OCI-LY7 (cell line): ENCODE data around the gene CTU2. TPM values are rescaled to one million over a fixed set of nuclear protein-coding genes. Genes with fewer than 3 reads are reported as not detected.

Experiments used
- BruUV-seq: library from RNA; stranded (reverse); fragments of 400-500 nt; replicated peaks from 2 replicates; lab custom pipeline; 2021; lab: Mats Ljungman, UMichigan
- CTCF ChIA-PET: fragments of 300-600 bp; sonication (Branson Sonifier 250); formaldehyde crosslinking; loops from one replicate; lab custom pipeline; 2022; ENCODE audit warnings: antibody characterized with exemption; ENCODE audit not compliant: unreplicated experiment; lab: Charles Lee
- POLR2A ChIA-PET: fragments of 300-600 bp; sonication (Branson Sonifier 250); formaldehyde crosslinking; loops from one replicate; lab custom pipeline; 2022; ENCODE audit warnings: antibody characterized with exemption; lab: Charles Lee
- DNase-seq: peaks from one replicate; pipeline ENCODE4 v3.0.0-alpha.2; 2015; ENCODE audit warnings: low spot score
- H2AFZ ChIP-seq: fragments of 200-600 bp; sonication (generic), shearing (Covaris generic); 2 replicates; pipeline ENCODE4 v1.6.1; 2014; ENCODE audit warnings: mild to moderate bottlenecking, antibody characterized with exemption, low read length, moderate library complexity
- H3K27ac ChIP-seq: fragments of 200-600 bp; sonication (generic); 2 replicates; pipeline ENCODE4 v1.5.1; 2014; ENCODE audit warnings: mixed run types, low read depth, mild to moderate bottlenecking, moderate library complexity, low read length, inconsistent platforms; ENCODE audit not compliant: poor library complexity, severe bottlenecking
- H3K36me3 ChIP-seq: fragments of 200-600 bp; sonication (generic); 2 replicates; pipeline ENCODE4 v1.6.1; 2014; ENCODE audit warnings: mild to moderate bottlenecking, antibody characterized with exemption, low read length, moderate library complexity, mixed read lengths; ENCODE audit not compliant: insufficient read depth
- H3K4me1 ChIP-seq: fragments of 200-600 bp; sonication (generic); 2 replicates; pipeline ENCODE4 v1.5.1; 2014; ENCODE audit warnings: mild to moderate bottlenecking, low read length; ENCODE audit not compliant: insufficient read depth, poor library complexity, severe bottlenecking
- H3K4me2 ChIP-seq: fragments of 200-600 bp; sonication (generic); 2 replicates; pipeline ENCODE4 v1.6.1; 2014; ENCODE audit warnings: mild to moderate bottlenecking, low read length
- H3K4me3 ChIP-seq: fragments of 200-600 bp; sonication (generic); 2 replicates; pipeline ENCODE4 v1.5.1; 2014; ENCODE audit warnings: mild to moderate bottlenecking, low read depth, low read length; ENCODE audit not compliant: poor library complexity, severe bottlenecking
- H3K79me2 ChIP-seq: fragments of 200-600 bp; sonication (generic); 2 replicates; pipeline ENCODE4 v1.6.1; 2016; ENCODE audit warnings: low read depth, mild to moderate bottlenecking, low read length, moderate library complexity, mixed read lengths; ENCODE audit not compliant: insufficient read depth
- H3K9me2 ChIP-seq: fragments of 200-600 bp; sonication (generic); 2 replicates; pipeline ENCODE4 v1.6.1; 2016; ENCODE audit warnings: mild to moderate bottlenecking, low read length, mixed read lengths; ENCODE audit not compliant: insufficient read depth
- H3K9me3 ChIP-seq: fragments of 200-600 bp; sonication (generic); 2 replicates; pipeline ENCODE4 v1.6.1; 2014; ENCODE audit warnings: mild to moderate bottlenecking, mixed run types, low read length, mixed read lengths
- H4K20me1 ChIP-seq: fragments of 200-600 bp; sonication (generic); 2 replicates; pipeline ENCODE4 v1.6.1; 2014; ENCODE audit warnings: mild to moderate bottlenecking, antibody characterized with exemption, low read length, moderate library complexity, mixed read lengths; ENCODE audit not compliant: insufficient read depth
- CTCF ChIP-seq: fragments of 200-600 bp; sonication (generic); conservative IDR thresholded peaks from 2 replicates; pipeline ENCODE4 v1.5.1; 2014; ENCODE audit warnings: mild to moderate bottlenecking, antibody characterized with exemption, low read length, moderate library complexity, mixed read lengths
- EZH2phosphoT487 ChIP-seq: fragments of 200-600 bp; sonication (generic); IDR thresholded peaks from 2 replicates; pipeline ENCODE4 v1.6.1; 2018; ENCODE audit warnings: low read depth, borderline replicate concordance, mild to moderate bottlenecking, mixed run types, antibody characterized with exemption, low read length, moderate library complexity, mixed read lengths
- intact Hi-C: fragments of 100-400 bp; cut with micrococcal nuclease; formaldehyde crosslinking; loops from one replicate; pipeline ENCODE4 v1.10.0; 2022; ENCODE audit not compliant: unreplicated experiment
- total RNA-seq, 2 experiments: library from RNA; depleted of rRNA in 1 of 2; stranded (reverse); fragments of >200 nt in 1 of 2; shearing (Covaris generic) in 1 of 2; gene quantifications; 2 replicates each; pipeline ENCODE4 v1.2.3, GENCODE V29; 2014 to 2022

The CTU2 gene
- total RNA-seq, 2 experiments from 2014 or later: 21.9 to 24.4 TPM

- H3K9me2 ChIP-seq: no peaks in the 10 kb centered on the region
- ChIA-PET CTCF (interaction anchor here (0.7 kb wide), 1 partner anchor 21 kb away, joined by 4 read pairs; no protein-coding TSS in a partner anchor), POLR2A (interaction anchor here (1.8 kb wide), 1 partner anchor 16 kb away, joined by 11 read pairs; no protein-coding TSS in a partner anchor)
- 0 out of 2 replicates have a peak, but pooled peaks cover under 1% of the 10 kb centered on the region for H3K36me3 ChIP-seq
- H3K4me2 ChIP-seq: peak overlapping the region; percentile 76
- H3K4me1 ChIP-seq: peaks cover 59% of the 10 kb centered on the region
- no peaks in the 10 kb centered on the region for H3K79me2 ChIP-seq
- H3K4me3 ChIP-seq: peak overlapping the region; percentile 56
- TF ChIP-seq EZH2phosphoT487 (no peak), CTCF (peak; percentile 84)
- no TSS peak for BruUV-seq
- H3K9me3 ChIP-seq: no peaks in the 10 kb centered on the region
- peak overlapping the region; percentile 94 for H3K27ac ChIP-seq
- no peaks in the 10 kb centered on the region for H4K20me1 ChIP-seq
- peak; percentile 93 for DNase-seq
- peak overlapping the region; percentile 12; the same call in 1 of the 2 replicates for H2AFZ ChIP-seq
- intact Hi-C loops: loop anchor here (1.0 kb wide), 3 partner anchors 18 to 47 kb away; partner anchors contain the start of gene MVD
Observed at GRCh38 chr16:88681084-88681680, 25.1 kb upstream of the CTU2 start.

GRCh38 chr16:88681709-88682451, 24.4 kb upstream of the CTU2 start:
- Histone ChIP-seq H3K9me3 (no peaks in the 10 kb centered on the region), H3K27ac (peak overlapping the region; percentile 94), H3K79me2 (no peaks in the 10 kb centered on the region), H3K4me3 (peak overlapping the region; percentile 56), H3K4me1 (peaks cover 63% of the 10 kb centered on the region), H3K4me2 (peak overlapping the region; percentile 76), H4K20me1 (no peaks in the 10 kb centered on the region), H3K9me2 (no peaks in the 10 kb centered on the region), H3K36me3 (no peaks in the 10 kb centered on the region), H2AFZ (peak overlapping the region; percentile 53; the same call in 1 of the 2 replicates)
- intact Hi-C loops: loop anchor here (1.0 kb wide), 3 partner anchors 19 to 48 kb away; partner anchors contain the start of gene MVD
- POLR2A ChIA-PET: interaction anchor here (1.8 kb wide), 1 partner anchor 17 kb away, joined by 11 read pairs; no protein-coding TSS in a partner anchor
- TF ChIP-seq EZH2phosphoT487: no peak
- TF ChIP-seq CTCF: no peak
- CTCF ChIA-PET: interaction anchor here (0.7 kb wide), 1 partner anchor 20 kb away, joined by 4 read pairs; no protein-coding TSS in a partner anchor
- BruUV-seq: TSS peak; percentile 36
- DNase-seq: peak; percentile 99
